Ramos (cell line): Measurements from ENCODE around the gene CFAP97D2.
"Not testable (repeated sequence)": the region's sequence is repeated elsewhere in the genome, so short reads cannot be mapped to it uniquely, and the experiment has no call there.

Experiments used
- in situ Hi-C: fragments of 300-500 bp; cut with MboI; formaldehyde crosslinking; loops from one replicate; pipeline ENCODE4 v1.14.3; 2022; ENCODE audit warnings: low sequenced_read_pairs; ENCODE audit not compliant: unreplicated experiment

CFAP97D2 gene

GRCh38 chr13:114228176-114228575, 49.1 kb downstream of the CFAP97D2 start:
- in situ Hi-C loops: no loop called here

GRCh38 chr13:114229506-114229905, 50.4 kb downstream of the CFAP97D2 start:
- in situ Hi-C loops: no loop called here

- in situ Hi-C loops: no loop called here
These were observed 51.1 kb downstream of the CFAP97D2 start for GRCh38 chr13:114230117-114230516.

- in situ Hi-C loops: no loop called here
These were observed 51.5 kb downstream of the CFAP97D2 start for GRCh38 chr13:114230575-114230974.

- in situ Hi-C loops: no loop called here
These were observed 52.8 kb downstream of the CFAP97D2 start for GRCh38 chr13:114231886-114232285.

- in situ Hi-C loops: no loop called here
These were observed 55.2 kb downstream of the CFAP97D2 start for GRCh38 chr13:114234266-114234644.

GRCh38 chr13:114234645-114235421, 55.8 kb downstream of the CFAP97D2 start, which contains the start of gene CDC16:
CDC16 (plus strand) TSS chr13:114234897; CDS start chr13:114235085, 188 bp downstream.
- in situ Hi-C loops: no loop called here

GRCh38 chr13:114235697-114236096, 56.6 kb downstream of the CFAP97D2 start:
- in situ Hi-C loops: no loop called here

- in situ Hi-C loops: no loop called here
These were observed 57.2 kb downstream of the CFAP97D2 start for GRCh38 chr13:114236227-114236626.

- in situ Hi-C loops: no loop called here
These were observed 58.5 kb downstream of the CFAP97D2 start for GRCh38 chr13:114237415-114238112.

- in situ Hi-C loops: no loop called here
These were observed 62.9 kb downstream of the CFAP97D2 start for GRCh38 chr13:114241918-114242317.

GRCh38 chr13:114243971-114244370, 64.9 kb downstream of the CFAP97D2 start:
- in situ Hi-C loops: no loop called here

GRCh38 chr13:114244637-114245036, 65.6 kb downstream of the CFAP97D2 start:
- in situ Hi-C loops: no loop called here

- in situ Hi-C loops: no loop called here
These were observed 69.0 kb downstream of the CFAP97D2 start for GRCh38 chr13:114248011-114248410.

- in situ Hi-C loops: no loop called here
These were observed 70.0 kb downstream of the CFAP97D2 start for GRCh38 chr13:114249077-114249476.

GRCh38 chr13:114251639-114252440, 72.8 kb downstream of the CFAP97D2 start:
- in situ Hi-C loops: not testable (repeated sequence)

GRCh38 chr13:114256547-114256946, 77.5 kb downstream of the CFAP97D2 start:
- in situ Hi-C loops: no loop called here

- in situ Hi-C loops: no loop called here
These were observed 78.0 kb downstream of the CFAP97D2 start for GRCh38 chr13:114257014-114257413.

- in situ Hi-C loops: no loop called here
These were observed 79.5 kb downstream of the CFAP97D2 start for GRCh38 chr13:114258589-114258988.

- in situ Hi-C loops: no loop called here
These were observed 80.3 kb downstream of the CFAP97D2 start for GRCh38 chr13:114259374-114259773.

GRCh38 chr13:114259974-114260373, 80.9 kb downstream of the CFAP97D2 start:
- in situ Hi-C loops: no loop called here
